Measurements from ENCODE around the gene NAA10.

Gene NAA10

DNA sequence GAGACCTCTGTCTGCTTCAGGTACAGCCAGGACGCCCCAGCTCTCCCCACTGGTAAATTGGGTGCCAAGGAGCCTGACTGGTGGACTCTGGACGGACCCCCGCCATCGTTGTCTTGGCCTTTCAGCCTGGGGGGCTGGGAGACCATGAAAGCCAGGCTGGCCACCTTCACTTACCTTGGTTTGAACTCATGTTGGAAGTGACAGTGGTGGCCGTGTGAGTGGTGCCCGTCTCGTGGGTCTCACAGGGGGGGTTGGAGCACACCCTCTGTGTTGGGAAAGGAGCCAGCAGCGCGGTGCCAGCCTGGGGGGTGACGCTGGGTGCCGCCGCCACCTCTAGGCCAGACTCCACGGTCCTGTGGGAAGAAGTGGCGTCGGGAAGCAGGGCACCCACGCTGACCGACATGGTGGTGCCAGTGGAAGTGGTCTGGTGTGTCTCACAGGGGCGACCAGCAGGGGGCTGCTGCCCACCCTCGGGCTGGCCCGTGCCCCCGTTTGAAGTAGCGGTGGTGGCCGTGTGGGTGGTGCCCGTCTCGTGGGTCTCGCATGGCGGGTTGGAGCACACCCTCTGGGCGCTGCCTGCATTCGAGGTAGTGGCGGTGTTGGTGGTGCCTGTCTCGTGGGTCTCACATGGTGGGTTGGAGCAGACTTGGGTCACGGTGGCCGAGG is 19.2 kb upstream of the NAA10 start (continued):
- TF ChIP-seq, protein P1, sequence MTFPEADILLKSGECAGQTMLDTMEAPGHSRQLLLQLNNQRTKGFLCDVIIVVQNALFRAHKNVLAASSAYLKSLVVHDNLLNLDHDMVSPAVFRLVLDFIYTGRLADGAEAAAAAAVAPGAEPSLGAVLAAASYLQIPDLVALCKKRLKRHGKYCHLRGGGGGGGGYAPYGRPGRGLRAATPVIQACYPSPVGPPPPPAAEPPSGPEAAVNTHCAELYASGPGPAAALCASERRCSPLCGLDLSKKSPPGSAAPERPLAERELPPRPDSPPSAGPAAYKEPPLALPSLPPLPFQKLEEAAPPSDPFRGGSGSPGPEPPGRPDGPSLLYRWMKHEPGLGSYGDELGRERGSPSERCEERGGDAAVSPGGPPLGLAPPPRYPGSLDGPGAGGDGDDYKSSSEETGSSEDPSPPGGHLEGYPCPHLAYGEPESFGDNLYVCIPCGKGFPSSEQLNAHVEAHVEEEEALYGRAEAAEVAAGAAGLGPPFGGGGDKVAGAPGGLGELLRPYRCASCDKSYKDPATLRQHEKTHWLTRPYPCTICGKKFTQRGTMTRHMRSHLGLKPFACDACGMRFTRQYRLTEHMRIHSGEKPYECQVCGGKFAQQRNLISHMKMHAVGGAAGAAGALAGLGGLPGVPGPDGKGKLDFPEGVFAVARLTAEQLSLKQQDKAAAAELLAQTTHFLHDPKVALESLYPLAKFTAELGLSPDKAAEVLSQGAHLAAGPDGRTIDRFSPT (tag by site-specific recombination; IDR thresholded peaks at IDR 0.05): peak; percentile 91
- no peak for TF ChIP-seq ZNF585B (tag by site-specific recombination; IDR thresholded peaks at IDR 0.05)
- no peak for TF ChIP-seq OVOL3 (tag by site-specific recombination; IDR thresholded peaks at IDR 0.05)
- no peak for TF ChIP-seq RBAK (tag by site-specific recombination; IDR thresholded peaks at IDR 0.05)
- no peak for TF ChIP-seq ZNF248 (tag by site-specific recombination; IDR thresholded peaks at IDR 0.05)
- no peak for TF ChIP-seq ZNF707 (tag by site-specific recombination; IDR thresholded peaks at IDR 0.05)
- TF ChIP-seq KLF7 (tag by site-specific recombination; IDR thresholded peaks at IDR 0.05; ENCODE audit: borderline replicate concordance): no peak

DNA sequence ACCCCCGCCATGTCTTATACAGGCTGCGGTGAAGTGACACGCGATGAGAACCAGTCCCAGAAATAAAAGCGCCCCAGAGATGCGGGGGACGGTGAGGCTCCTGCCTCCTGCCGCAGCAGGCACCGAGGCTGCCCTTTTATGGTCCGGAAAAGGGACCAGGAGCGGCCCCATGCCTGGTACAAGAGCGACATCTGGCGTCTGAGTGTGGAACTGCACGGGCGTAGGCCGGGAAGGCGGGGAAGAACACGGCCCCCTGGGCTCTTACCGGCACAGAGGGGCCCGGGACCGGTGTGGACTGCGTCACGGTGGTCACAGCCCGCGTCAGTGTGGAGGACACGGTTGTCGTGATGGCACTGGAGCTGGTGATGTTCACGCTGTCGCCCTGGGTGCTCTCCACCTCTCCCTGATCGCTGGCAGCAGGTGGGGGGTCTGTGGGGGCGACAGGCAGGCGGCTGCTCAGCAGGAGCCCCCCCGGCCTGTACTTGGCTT is 18.5 kb upstream of the NAA10 start:
- Histone ChIP-seq H3K27ac (ENCODE audit: extremely low read depth, low read depth, low read length) (peak overlapping the region; percentile 36; the same call in 1 of the 2 replicates), H3K4me1 (ENCODE audit: control insufficient read depth, insufficient read depth, low read length) (no peaks in the 10 kb centered on the region; the same call in 1 of the 2 replicates), H3K36me3 (ENCODE audit: control insufficient read depth in 2 of 2, insufficient read depth in 1 of 2, low read length in 2 of 2) (peaks cover 37 to 99% of the 10 kb centered on the region in 2 experiments), H3K9me3 (ENCODE audit: control insufficient read depth, insufficient read depth, low read depth, low read length) (no peaks in the 10 kb centered on the region), H3K4me3 (ENCODE audit: low read depth, low read length) (no peak overlapping the region)
- ChIA-PET CTCF (interaction anchor here (0.7 to 10.9 kb wide), 11 partner anchors 10 to 190 kb away, joined by 3 to 267 read pairs (median 4); partner anchors contain the start of genes ARHGAP4, NAA10 and PLXNB3), POLR2A (interaction anchor here (1.1 kb wide), 1 partner anchor 18 kb away, joined by 5 read pairs; no protein-coding TSS in a partner anchor)
- TF ChIP-seq ZBTB17 (tag by site-specific recombination; IDR thresholded peaks at IDR 0.05): 0 out of 2 replicates have a peak, but pooled peaks have one; percentile 36
- TF ChIP-seq, protein P2, sequence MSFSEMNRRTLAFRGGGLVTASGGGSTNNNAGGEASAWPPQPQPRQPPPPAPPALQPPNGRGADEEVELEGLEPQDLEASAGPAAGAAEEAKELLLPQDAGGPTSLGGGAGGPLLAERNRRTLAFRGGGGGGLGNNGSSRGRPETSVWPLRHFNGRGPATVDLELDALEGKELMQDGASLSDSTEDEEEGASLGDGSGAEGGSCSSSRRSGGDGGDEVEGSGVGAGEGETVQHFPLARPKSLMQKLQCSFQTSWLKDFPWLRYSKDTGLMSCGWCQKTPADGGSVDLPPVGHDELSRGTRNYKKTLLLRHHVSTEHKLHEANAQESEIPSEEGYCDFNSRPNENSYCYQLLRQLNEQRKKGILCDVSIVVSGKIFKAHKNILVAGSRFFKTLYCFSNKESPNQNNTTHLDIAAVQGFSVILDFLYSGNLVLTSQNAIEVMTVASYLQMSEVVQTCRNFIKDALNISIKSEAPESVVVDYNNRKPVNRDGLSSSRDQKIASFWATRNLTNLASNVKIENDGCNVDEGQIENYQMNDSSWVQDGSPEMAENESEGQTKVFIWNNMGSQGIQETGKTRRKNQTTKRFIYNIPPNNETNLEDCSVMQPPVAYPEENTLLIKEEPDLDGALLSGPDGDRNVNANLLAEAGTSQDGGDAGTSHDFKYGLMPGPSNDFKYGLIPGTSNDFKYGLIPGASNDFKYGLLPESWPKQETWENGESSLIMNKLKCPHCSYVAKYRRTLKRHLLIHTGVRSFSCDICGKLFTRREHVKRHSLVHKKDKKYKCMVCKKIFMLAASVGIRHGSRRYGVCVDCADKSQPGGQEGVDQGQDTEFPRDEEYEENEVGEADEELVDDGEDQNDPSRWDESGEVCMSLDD (tag by site-specific recombination; IDR thresholded peaks at IDR 0.05): peak; percentile 58; the same call in 1 of the 2 replicates
- peak; percentile 68; the same call in 1 of the 2 replicates for TF ChIP-seq ZNF610 (tag by site-specific recombination; IDR thresholded peaks at IDR 0.05; ENCODE audit: borderline replicate concordance)
- no peak for TF ChIP-seq GLI4 (tag by site-specific recombination; IDR thresholded peaks at IDR 0.05)
- peak; percentile 26; the same call in 1 of the 2 replicates for TF ChIP-seq ZBTB48 (tag by site-specific recombination; IDR thresholded peaks at IDR 0.05)
- no peak for TF ChIP-seq ZNF544 (tag by site-specific recombination; IDR thresholded peaks at IDR 0.05)
- 0 out of 2 replicates have a peak, but pooled peaks have one; percentile 40 for TF ChIP-seq ZFP37 (tag by site-specific recombination; IDR thresholded peaks at IDR 0.05)
- TF ChIP-seq, protein P3, sequence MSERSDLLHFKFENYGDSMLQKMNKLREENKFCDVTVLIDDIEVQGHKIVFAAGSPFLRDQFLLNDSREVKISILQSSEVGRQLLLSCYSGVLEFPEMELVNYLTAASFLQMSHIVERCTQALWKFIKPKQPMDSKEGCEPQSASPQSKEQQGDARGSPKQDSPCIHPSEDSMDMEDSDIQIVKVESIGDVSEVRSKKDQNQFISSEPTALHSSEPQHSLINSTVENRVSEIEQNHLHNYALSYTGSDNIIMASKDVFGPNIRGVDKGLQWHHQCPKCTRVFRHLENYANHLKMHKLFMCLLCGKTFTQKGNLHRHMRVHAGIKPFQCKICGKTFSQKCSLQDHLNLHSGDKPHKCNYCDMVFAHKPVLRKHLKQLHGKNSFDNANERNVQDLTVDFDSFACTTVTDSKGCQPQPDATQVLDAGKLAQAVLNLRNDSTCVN (tag by site-specific recombination; optimal IDR thresholded peaks at IDR 0.05): peak; percentile 18
- TF ChIP-seq ZNF837 (tag by site-specific recombination; IDR thresholded peaks at IDR 0.05): no peak
- no peak for TF ChIP-seq ZNF366 (tag by site-specific recombination; conservative IDR thresholded peaks at IDR 0.05)
- no peak for TF ChIP-seq ZNF701 (tag by site-specific recombination; IDR thresholded peaks at IDR 0.05)
- TF ChIP-seq, protein P4, sequence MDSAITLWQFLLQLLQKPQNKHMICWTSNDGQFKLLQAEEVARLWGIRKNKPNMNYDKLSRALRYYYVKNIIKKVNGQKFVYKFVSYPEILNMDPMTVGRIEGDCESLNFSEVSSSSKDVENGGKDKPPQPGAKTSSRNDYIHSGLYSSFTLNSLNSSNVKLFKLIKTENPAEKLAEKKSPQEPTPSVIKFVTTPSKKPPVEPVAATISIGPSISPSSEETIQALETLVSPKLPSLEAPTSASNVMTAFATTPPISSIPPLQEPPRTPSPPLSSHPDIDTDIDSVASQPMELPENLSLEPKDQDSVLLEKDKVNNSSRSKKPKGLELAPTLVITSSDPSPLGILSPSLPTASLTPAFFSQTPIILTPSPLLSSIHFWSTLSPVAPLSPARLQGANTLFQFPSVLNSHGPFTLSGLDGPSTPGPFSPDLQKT (IDR thresholded peaks at IDR 0.05; ENCODE audit: borderline replicate concordance, low read depth, low read length): no peak
- no peak for TF ChIP-seq ZNF623 (tag by site-specific recombination; IDR thresholded peaks at IDR 0.05)
- TF ChIP-seq, protein P5, sequence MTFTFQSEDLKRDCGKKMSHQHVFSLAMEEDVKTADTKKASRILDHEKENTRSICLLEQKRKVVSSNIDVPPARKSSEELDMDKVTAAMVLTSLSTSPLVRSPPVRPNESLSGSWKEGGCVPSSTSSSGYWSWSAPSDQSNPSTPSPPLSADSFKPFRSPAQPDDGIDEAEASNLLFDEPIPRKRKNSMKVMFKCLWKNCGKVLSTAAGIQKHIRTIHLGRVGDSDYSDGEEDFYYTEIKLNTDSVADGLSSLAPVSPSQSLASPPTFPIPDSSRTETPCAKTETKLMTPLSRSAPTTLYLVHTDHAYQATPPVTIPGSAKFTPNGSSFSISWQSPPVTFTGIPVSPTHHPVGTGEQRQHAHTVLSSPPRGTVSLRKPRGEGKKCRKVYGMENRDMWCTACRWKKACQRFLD (tag by site-specific recombination; IDR thresholded peaks at IDR 0.05): no peak
- TF ChIP-seq, protein P6, sequence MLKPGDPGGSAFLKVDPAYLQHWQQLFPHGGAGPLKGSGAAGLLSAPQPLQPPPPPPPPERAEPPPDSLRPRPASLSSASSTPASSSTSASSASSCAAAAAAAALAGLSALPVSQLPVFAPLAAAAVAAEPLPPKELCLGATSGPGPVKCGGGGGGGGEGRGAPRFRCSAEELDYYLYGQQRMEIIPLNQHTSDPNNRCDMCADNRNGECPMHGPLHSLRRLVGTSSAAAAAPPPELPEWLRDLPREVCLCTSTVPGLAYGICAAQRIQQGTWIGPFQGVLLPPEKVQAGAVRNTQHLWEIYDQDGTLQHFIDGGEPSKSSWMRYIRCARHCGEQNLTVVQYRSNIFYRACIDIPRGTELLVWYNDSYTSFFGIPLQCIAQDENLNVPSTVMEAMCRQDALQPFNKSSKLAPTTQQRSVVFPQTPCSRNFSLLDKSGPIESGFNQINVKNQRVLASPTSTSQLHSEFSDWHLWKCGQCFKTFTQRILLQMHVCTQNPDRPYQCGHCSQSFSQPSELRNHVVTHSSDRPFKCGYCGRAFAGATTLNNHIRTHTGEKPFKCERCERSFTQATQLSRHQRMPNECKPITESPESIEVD (tag by site-specific recombination; IDR thresholded peaks at IDR 0.05): no peak
- TF ChIP-seq, protein P7, sequence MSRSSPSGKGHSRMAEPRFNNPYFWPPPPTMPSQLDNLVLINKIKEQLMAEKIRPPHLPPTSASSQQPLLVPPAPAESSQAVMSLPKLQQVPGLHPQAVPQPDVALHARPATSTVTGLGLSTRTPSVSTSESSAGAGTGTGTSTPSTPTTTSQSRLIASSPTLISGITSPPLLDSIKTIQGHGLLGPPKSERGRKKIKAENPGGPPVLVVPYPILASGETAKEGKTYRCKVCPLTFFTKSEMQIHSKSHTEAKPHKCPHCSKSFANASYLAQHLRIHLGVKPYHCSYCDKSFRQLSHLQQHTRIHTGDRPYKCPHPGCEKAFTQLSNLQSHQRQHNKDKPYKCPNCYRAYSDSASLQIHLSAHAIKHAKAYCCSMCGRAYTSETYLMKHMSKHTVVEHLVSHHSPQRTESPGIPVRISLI (tag by site-specific recombination; IDR thresholded peaks at IDR 0.05): no peak
- no peak for TF ChIP-seq ZNF48 (tag by site-specific recombination; IDR thresholded peaks at IDR 0.05)
- no peak for TF ChIP-seq ZNF664 (tag by site-specific recombination; IDR thresholded peaks at IDR 0.05)
